CD4-positive, alpha-beta T cell treated with Interleukin-4 for 1 hour (primary cell): ENCODE results near the gene LTBP1.

ENCODE experiments used
- DNase-seq, 2 donors: peaks; one replicate each; pipeline ENCODE4 v3.0.0-alpha.2; 2020 to 2022

The LTBP1 gene

DNA sequence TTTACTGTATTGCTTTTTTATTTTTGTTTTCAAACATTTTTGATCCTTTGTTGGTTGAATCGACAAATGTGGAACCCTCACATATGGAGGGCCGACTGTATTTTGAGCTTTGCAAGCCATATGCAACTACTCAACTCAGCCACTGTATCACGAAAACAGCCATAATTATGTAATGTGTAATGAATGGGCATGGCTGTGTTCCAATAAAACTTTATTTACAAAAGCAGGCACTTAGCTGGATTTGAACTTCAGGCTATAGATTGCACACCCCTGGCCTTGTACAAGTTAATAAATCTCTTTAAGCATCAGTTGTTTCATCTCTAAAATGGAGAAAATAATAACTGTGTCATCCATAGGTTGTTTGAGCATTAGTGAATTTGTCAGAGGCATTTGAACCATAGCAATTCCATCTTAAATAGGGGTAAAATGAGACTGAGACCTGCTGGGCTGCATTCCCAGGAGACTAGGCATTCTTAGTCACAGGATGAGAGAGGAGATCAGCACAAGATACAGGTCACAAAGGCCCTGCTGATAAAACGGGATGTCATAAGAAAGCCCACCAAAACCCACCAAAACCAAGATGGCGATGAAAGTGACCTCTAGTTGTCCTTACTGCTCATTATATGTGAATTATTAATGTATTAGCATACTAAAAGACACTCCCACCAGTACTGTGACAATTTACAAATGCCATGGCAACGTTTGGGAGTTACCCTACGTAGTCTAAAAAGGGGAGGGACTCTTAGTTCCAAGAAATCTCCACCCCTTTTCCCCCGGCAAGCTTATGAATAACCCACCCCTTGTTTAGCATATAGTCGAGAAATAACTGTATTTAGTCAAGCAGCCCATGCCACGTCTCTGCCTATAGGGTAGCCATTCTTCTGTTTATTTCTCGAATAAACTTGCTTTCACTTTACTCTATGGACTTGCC, 13.7 kb upstream of the LTBP1 start:
- DNase-seq = no peak

DNA sequence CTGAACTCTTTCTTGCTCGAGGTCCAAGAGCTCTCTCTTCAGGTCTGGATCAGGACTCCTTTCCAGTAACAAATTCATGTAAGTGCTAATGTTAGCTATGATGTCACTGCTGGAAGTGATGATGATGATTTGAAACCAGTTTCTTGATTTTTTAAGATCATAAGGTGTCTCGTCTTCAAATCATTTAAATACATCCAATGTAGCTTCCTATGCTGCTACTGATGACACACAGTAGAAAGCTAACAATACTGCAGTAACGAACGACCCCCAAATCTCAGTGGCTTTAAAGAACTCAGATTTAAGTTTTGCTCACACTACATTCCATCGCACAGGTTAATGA, 13.0 kb upstream of the LTBP1 start:
- DNase-seq = no peak

DNA sequence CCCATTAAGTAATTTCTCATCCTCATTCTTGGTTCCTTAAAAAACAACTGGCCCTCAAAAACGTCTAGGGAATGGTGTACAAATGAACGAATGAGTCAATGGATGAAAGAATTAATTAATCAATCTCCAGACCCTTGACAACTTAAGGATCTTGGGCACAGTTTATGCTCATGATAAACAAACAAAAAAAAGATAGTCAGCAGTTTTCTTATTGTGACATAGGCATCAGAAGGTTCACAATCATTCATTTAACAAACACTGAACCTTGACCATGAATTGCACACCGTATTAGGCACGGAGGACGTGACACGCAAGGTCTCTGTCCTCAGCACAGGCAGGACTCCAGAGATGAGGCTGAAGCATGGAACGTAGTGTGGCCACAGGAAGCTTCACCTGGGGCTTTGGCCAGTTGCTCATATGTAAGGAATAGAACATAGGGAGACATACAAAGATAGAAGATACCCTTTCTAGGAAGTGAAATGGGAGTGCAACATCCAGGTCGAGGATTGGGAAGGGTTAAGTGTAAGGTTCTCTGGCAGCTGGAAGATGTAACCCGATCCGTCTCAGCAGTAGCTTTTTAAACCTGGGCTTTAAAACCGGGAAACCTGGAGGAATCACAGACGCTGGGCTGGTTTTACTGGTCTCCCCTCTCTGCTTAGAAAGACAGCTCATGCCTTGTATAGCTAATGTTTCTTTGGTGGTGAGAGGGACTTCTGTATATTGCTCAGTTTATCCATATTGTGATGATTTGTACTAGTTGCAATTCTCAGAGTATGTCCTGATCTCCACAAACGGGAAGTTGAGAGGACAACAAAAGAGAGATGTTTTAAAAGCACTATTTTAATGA, 8.9 kb upstream of the LTBP1 start:
- no peak for DNase-seq

DNA sequence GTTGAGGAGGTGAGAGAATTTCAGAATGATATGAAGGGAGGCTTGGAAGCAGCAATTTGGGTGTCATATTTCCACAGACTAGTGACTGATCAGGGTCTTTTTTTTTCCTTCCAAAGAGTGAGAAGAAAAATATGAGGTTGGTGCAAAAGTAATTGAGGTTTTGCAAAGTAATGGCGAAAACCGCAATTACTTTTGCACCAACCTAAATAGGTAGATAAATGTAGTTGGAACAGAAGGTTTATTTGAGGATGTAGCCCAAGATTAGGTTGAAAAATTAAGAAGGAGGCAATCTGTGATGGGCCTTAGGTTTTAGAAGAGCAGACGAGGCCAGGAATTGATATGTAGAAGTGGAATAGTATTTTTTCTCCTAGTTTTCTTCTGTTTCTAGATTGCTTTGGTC, 7.8 kb upstream of the LTBP1 start:
- DNase-seq = no peak

DNA sequence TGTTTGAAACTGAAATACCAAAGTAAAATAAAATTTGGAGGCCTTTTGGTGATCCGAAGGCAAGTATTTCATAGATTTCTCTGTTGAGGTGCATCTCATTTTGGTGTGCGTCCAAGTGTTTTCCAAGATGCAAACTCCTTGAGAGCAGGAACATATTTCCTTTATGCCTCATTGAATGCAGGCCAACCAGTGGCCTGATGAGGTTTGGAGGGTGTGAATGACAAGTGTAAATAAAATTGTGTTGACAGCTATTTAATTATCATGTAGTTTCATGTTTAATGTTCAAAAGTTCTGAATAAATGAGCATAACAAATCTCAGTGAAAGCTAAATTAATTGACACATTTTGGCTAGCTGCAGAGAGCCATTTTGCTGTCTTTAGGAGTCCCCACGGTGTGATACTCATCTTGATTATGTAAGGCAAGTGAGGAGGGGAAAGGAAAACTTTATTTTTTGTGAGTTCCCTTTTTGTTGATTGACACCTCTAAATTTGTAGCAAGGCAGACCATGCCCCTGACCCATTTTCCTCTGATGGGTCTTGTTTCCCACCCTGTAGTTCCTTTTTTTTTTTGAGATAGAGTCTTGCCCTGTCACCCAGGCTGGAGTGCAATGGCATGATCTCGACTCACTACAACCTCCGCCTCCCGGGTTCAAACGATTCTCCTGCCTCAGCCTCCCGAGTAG, 6.3 kb upstream of the LTBP1 start:
- no peak for DNase-seq

DNA sequence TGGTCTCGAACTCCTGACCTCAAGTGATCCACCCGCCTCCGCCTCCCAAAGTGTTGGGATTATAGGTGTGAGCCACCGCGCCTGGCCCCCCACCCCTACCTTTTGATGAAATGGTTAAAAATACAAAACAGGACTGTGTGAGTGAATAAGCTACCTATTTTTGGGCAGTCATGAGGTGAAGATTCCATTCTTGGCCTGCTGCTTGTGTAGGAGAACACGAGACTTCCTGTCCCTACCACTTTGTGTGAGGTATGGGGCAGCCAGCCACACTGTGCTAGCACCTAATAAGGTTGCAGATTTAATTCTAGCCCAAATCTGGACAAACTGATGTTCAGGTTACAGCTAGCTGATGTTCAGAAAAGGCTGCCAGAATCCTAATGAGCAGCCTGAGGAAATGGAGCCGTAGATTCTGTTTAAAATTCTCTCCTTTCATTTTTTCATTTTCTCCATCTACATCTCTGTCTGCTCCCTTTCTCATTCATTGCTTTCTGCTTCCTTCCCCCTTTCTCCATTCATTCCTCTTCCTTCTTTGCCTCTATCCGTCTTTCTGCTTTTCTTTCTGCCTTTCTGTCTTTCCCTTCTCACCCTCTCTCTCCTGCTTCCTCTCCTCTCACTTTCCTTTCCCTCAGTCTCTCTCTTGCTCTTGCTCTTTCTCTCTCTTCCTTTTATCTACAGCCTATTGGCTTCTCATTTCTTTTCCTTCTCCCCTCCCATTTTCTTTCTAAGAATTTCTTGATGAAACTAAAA, 4.6 kb upstream of the LTBP1 start:
- DNase-seq = no peak

DNA sequence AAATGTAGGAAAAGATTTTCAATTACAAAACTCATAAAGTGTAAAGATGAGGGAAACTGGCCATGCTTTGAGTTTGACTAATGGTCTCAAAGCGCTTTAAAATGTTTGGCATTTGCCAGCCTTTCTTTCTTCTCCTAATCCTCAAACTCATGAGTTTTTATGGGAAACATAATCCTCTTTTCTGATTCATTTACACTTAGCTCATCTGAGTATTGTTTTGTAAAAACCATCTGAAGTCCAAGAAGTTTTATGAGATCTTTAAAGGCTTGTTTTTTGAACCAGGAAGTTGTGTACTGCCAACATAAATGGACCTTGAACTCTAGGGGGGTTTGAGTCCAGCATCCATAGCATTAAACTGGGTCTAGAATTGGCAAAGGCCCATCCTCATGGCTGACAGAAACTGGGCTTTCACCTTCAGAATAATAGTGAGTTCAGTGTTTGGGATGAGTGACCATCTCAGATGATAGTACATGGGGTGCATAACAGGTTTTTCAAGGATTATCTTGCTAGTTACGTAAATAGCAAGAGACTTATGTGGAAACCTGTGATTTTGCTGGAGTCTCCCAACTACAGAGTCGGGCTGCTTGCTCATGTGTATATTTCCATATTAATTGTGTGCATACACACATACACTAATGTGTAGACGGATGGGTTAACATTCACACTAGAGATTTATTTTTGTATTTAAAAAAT, 3.8 kb upstream of the LTBP1 start:
- no peak for DNase-seq

DNA sequence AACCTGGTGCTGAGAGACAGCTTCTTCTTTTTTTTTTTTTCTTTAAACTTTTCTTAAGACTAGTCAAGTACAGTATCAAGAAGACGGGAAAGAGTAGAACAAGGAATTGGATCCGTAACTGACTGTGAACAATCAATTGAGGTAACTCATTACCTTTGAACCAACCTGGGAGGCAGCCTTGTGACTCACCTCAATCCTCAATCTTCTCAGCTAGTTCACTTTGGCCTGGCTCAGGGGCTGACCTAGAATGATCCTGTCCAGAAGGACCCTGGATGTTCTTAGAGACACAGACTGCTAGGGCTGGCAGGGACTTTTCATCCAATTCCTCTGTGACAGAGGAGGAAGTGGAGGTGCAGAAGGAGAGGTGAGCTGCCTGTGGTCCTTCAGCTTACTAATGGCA, 1.5 kb upstream of the LTBP1 start:
- no peak for DNase-seq

DNA sequence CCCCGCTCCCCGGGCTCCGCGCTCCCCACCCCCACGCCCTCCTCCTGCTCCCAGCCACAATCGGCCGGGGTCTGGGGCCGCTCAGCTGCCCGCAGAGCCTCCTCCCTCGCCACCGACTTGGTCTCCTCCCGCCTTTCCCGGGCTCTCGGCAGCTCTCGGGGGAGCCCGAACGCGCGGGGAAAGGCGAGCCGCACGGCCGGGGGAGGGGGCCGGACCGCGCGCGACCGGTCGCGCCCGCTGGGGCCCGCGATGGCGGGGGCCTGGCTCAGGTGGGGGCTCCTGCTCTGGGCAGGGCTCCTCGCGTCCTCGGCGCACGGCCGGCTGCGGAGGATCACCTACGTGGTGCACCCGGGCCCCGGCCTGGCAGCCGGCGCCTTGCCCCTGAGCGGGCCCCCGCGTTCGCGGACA, 327 bp downstream of the LTBP1 start:
- no peak for DNase-seq

DNA sequence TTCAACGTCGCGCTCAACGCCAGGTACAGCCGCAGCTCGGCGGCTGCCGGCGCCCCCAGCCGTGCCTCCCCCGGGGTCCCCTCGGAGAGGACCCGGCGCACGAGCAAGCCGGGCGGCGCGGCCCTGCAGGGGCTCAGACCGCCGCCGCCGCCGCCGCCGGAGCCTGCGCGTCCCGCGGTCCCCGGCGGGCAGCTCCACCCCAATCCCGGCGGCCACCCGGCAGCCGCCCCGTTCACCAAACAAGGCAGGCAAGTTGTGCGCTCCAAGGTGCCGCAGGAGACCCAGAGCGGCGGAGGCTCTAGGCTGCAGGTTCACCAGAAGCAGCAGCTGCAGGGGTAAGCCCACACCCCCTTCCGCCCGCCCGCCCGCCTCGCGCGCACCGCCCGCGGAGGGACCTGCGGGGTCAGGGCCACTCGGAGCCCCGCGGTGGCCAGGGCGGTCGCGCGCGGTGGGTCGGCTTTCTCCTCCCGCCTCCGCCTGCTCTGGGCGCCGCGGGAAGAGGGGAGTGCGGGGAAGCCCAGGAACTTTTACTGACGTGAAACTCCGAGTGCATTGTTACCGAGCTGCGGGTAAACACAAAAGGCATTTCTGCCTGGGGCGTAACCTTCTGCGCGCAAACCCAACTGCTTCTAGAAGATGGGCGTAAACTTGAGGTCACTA, 861 bp downstream of the LTBP1 start:
- peak in 1 of 2 donors; percentile 19 for DNase-seq

DNA sequence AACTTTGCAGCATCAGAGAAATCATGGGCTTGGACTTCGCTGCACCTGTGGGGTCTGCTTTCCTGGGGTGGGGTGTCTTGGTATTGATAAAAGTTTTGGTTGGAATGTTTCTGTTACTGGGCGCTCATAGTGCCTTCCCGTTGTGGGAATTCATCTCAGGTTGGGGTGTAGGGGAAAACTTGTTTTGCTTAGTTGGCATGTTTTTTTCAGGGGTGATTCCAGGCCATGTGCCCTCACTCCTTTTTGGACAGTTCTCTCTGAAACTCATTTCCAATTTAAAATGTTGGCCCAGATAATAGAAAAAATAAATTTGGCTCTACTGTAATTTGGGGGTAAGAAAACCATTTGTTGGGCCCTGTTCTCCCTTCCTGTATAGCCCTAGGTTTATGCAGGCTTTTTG, 1.5 kb downstream of the LTBP1 start:
- DNase-seq = no peak

DNA sequence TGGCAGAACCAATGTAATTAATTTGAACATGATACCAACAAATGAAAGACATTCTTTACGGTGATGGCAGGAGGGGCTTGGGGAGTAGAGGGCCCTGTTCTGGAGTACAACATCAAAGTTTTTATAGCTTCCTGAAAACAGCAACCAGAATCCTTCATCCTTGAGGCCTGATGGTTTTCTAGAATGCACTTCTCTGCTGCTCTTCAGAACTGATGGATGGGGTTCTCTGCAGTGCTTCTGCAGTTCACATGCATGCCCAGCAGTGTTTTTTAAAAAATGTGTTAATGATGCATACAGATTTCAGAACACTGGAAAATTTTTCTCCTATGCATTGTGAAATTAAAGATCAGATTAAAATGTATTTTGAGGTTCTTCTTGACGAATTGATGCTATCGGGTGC, 2.5 kb downstream of the LTBP1 start:
- no peak for DNase-seq

DNA sequence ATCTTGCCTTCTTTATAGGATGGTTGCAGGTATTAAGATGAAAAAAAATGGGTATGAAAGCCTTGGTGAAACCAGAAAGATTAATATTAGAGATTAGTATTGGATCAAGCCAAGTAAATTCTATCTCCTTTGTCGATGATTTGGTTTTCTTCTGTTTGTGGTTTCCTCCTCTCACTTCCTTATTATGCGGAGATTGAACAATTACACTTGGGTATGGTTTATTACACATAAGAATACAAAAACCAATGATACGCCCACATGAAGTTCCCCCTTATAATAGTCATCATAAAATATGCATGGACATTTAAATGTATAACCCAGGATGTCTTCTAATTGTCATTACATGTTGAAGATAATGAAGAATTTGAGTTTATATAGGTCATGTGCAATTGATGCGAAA, 4.9 kb downstream of the LTBP1 start:
- DNase-seq = no peak

DNA sequence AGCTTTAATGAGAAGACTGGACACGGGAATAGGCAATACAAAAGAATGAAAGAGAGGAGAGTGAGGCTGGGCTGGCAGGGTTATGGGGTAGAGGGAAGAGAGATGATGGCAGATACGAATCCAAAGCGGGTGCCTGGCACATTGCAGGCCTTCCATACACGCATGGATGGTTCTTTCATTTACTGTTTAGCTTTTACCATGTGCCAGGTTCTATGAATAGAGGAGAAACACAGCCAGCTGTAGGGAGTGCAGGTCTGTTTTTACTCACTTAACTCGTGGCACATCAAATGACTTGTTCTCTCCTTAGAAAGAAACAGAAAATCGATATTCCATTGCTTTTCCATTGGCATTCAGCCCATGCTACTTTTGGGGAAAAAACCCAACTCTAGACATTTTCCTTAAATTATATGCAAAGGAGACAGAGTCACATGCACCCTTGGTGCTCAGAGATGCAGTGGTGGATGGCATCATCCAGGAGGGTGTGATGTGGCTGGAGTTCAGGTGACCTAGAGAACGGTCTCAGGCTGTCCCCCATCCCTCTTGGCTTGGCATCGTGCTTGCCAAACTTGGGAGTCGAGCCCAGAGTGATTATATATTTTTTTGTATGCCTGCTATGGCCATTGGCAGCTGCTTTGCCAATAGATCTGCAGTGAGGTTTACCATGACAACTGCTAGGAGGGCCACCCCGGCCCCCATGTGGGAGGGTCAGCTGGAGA, 6.2 kb downstream of the LTBP1 start:
- DNase-seq = no peak

DNA sequence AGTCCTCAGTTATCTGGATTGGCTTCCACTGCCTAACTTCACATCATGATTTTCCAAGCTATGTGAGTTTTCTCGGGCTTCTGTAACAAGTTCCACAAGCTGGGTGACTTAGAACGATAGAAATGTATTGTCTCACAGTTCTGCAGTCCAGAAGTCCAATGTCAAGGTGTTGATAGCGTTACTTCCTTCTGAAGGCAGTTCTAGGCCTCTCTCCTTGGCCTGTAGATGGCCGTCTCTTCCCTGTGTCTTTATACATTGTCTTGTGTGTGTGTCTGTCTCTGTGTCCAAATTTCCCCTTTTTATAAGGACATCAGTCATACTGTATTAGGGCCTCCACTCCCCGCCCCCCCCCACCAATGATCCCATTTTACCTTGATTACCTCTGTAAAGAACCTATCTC, 7.5 kb downstream of the LTBP1 start:
- DNase-seq = no peak

DNA sequence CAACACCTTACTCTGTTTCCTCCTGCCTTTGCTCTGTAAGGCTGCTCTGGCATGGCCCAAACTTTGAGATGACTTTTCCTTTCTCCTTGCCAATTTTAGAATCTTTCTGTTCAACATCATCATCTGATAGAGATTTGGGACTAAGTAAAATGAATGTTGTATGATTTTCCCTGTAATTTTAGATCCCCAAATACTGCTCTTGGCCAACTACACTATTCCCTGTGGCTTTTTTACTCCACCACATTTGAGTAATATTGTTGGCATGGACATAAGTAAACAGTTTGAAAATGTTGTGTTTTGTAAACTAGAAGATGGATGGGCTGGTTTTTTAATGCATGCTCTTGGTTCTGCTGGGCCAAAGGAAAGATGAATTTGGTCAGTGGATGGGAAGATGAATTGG, 12.1 kb downstream of the LTBP1 start:
- DNase-seq = no peak

DNA sequence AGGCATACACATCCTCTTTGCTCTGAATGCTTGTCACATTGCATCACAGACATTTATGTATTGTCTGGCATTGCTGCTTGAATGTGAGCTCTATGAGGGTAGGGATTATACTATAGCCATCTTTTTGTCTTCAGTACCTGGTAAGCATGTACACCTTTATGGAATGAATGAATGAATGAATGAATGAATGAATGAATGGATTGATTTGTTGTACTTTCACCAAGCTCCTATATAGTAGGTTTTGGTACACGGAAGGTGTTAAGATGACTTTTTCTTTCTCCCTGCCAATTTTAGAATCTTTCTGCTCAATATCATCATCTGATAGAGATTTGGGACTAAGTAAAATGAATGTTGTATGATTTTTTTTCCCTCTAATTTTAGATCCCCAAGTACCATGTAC, 13.5 kb downstream of the LTBP1 start:
- DNase-seq = no peak

DNA sequence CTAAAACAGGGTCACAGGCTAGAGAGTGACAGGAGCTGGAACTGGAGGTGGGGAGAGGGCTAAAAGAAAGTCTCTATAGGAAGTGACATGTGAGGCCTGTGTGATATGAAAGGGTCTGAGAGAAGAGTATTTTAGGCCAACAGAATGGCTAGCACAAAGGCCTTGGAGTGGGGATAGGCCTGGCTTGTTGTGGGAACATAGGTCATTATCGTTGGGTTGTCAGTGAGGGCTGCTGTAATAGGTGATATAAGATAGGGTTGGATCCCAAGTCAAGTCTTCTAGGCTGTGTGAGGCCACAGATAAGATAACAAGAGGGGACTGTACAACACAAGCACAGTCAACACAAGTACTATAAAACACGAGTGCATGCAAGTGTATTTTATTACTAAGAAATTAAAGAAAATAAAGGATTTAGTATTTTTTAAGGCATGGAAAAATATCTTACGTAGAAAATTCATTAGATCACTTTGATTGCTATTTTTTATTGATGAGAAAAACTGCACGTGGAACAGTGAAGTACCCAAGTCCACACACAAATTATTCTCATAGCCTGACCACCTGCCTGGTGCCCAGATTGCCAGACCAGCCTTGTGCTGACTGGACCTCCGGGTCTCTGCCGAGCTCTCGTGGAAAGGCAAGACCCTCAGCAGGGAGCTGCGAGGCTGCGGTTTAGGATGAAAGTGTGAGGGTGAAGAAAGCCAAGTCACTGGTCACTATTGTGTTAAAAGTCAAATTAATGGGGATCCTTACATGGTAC, 14.1 kb downstream of the LTBP1 start:
- no peak for DNase-seq

DNA sequence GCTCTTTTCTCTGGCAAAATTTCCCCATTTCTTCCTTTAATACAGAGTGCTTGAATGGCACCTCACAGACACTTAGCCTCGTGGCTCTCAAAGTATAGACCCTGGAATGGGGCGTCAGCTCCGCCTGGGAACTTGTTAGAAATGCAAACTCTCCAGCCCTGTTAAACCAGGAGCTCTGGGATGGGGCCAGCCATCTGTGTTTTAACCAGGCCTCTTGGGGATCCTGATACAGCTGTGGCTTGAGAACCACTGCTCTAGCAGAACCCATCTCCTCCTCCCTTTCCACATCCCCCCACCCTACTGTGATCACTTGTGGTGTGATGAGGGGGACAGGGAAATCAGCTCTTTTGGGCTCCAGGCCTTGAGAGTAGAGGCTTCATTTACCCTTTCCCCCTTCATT, 15.9 kb downstream of the LTBP1 start:
- no peak for DNase-seq

DNA sequence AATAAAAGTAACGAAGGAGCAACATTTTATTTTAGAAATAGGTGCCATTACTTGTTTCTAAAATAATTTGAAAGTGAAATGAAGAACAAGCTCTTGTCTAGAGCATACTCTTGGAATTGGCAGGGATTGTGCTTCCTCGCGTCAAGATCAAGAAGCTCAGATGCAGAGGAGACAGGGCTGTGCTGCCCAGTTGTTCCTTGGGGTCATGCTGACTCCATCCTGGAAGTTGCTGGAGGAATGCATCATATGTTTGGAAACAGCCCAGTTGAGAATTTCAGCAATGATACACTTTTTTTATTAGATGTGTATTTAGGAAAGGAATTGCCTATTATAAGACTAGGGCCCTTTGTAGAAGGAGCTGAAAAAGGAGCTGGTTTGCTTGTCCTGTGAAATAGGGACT, 17.2 kb downstream of the LTBP1 start:
- no peak for DNase-seq
